Epidermal melanocyte (primary cell): ENCODE results near the gene MGAT4B.

ENCODE experiments used
- DNase-seq: peaks from one replicate; pipeline ENCODE4 v3.0.0; 2011; ENCODE audit warnings: low spot score; ENCODE audit not compliant: insufficient read length

The MGAT4B gene

DNA sequence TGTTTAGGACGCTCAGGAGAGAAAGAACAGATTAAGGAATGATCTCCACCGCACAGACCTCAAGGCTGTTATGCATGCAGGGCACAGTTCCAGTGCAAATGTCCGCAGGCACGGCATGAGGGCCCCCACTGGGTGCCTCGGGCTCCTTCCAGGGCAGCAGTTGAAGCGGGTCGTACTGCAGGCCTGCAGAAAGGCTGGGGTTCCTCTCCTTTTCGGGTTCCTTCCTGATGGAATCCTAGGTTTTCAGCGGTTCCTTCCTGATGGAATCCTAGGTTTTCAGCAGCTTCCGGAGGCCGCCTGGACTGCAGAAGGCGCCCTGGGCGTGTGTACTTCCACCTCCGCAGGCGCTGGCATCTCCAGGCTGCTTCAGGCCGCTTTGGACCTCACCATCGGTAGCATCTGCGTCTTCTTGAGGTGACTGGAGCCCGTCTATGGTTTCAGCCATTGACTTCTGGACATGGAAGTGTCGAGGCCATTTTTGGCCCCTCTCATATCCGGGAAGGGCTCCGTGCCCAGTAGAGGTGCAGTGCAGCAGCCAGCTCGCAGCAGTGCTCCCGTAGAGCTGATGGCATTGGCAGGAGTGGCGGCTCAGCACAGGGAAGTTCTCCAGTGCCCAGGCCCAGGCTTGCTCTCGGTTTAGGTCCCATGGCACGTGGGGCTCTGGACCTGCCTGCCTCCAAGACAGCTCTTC, 5.6 kb upstream of the MGAT4B start:
- DNase-seq: no peak

DNA sequence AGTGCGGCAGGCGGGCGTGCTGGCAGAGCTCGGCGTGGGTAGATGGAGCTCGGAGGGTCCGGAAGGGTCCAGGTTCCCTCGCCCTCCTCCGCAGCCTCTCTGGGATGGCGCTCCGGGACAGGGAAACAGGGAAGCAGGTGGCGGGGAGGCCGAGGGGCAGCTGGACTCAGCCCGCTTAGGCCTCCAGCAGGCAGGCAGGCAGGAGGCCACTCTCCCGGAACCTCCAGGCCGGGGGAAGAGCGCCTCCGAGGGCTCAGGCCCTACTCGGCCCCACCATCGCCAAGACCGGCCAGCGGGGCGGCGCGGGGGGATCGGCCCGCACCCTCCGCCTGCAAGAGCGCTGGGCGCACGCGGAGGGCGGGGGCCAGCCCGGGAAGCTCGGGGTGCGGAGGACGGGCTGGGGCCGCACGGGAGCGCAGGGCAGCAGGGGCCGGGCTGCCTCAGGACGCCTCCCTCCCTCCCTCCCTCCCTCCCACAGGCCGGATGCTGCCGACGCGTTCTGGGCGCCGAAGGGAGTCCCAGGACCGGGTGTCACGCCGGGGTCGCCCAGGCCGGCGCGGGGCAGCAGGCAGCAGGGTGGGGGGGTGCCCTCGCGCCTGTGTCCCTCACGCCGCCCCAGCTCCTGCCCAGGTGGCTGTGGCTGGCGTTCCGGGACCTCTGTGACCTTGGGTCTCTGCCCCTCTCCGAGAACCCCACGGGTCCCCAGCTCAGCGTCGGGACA, 977 bp downstream of the MGAT4B start:
- DNase-seq: peak; percentile 71

GRCh38 chr5:179805070-179805528, 1.6 kb downstream of the MGAT4B start:
- DNase-seq: no peak

DNA sequence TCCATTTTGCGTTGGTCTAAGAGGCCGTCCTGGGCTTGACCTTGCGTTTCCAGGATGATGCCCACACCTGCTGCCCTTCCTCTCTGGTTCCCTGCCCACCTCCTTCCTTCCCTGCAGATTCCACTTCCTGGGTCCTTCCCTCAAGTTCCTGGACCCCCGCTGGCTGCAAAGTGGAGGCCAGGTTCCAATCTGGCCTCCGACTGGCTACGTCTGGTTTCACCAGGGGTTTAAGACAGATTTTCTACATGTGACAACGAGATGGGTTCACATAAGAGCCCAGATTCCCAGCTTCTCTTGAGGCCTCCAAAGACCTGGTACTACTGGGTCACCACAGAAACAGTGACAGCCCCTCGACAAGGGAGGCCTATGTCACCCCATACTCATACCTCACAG, 2.1 kb downstream of the MGAT4B start:
- no peak for DNase-seq

- no peak for DNase-seq
Observed at GRCh38 chr5:179803651-179804554, 2.8 kb downstream of the MGAT4B start.

DNA sequence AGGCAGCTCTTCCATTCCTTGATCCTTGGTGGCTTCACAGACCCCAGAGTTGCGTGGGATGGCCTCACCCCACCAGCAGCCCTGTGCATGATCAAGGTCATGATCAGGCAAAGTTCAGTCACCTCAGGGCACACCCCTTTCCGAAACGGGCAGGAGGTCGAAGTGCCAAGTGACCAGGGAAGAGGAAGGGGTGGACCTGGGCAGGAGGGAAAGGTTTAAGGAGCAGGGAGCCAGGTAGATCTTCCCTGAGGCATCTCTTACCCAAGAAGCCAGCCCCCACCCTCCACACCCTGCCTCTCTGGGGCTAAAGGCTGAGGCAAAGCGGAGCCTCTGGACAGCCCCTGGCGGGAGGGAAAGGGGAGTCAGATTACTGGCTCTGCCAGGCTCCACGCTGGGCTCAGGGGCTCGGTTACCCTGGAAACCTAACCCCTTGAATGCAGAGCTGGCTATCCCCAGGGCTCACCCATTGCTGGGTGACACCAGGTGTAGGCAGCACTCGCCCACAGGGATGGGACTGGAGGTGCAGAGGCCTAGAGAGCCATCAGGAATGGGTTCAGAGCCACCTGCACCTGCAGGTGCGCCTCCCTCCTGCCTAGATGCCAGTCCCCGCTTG, 3.6 kb downstream of the MGAT4B start:
- no peak for DNase-seq

- no peak for DNase-seq
Observed at GRCh38 chr5:179802207-179802883, 4.3 kb downstream of the MGAT4B start.

DNA sequence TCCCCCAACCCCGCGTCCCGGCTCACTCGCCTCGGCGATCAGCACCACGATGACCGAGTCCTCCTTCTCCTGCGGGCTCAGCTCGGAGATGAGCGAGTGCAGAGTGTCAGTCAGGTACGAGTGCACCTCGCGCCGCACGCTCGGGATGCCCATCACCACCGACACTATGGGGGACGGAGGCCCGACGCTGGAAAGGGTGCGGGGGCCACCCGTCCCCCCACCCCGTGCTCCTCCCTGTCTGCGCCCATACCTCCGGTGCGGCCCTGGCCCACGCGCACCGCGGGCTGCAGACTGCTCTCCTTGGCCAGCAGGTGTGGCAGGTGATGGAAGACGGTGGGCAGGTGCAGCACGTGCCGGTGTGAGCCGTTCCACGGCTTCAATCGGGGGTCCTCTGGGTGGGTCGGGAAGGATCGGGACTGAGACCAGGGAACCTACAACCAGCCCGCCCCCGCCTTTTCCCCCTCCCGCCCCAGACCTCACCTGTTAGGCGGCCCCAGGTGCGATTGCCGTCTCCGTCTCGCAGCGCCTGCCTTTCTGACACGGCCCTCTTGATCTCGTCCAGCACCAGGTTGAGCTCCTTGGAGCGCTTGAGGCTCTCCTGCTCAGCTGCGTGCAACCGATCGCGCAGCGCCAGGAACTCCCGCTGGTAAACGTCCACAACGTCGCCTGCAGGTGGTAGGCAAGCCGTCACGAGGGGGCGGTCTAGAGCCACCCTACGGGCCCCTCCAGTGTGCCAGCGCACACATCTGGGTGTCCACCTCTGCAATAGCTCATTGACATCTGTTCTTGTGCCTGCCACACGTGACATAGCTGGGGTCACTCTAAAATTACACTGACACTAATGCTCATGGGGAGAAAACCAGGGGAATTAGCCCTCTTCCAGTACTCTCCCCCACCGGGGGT, 5.1 kb downstream of the MGAT4B start:
- DNase-seq: no peak

GRCh38 chr5:179800696-179801201, 5.9 kb downstream of the MGAT4B start:
- no peak for DNase-seq

DNA sequence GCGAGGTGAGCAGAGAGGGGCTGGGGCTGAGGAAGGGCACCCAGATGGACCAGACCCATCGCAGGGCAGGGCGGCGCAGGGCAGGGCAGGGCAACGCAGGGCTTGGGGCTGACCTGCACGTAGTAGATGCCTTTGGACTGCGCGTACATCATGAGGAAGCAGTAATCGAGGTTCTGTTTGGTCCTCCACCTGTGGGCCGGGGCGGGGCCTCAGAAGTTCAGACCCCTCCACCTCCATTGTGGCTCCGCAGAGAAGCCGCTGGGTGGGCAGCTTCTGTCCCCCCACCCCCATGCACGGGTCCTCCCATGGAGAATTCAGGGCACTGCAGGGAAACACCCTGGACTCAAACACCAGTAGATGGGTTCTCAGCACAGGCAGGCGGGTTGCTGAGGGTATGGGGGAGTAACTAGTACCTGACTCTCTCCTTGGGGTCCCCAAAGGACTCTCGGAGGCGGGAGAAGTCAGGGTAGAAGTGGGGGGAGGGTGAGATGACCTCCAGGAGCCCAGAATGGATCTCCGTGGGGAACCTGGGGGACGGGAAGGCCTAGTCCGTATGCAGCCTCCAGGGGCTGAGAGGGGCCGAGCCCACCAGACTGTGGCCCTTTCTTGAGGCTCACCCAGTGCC, 6.5 kb downstream of the MGAT4B start:
- no peak for DNase-seq

DNA sequence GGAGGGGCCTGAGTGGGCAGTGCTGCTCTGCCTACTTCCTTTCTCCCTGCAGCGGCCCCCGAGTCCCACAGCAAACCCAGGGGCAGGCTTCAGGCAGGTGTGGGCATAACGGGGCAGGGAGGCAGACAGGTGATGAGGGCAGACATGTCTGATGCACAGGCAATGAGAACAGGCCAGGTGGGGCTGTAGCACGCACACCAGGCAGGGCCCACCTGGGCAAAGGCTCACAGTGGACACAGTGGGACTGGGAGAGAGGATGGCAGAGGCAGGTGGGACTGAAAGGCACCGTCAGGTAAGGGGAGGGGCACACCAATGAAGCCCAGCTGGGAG, 7.1 kb downstream of the MGAT4B start:
- DNase-seq: no peak

GRCh38 chr5:179798771-179799643, 7.7 kb downstream of the MGAT4B start:
- no peak for DNase-seq

DNA sequence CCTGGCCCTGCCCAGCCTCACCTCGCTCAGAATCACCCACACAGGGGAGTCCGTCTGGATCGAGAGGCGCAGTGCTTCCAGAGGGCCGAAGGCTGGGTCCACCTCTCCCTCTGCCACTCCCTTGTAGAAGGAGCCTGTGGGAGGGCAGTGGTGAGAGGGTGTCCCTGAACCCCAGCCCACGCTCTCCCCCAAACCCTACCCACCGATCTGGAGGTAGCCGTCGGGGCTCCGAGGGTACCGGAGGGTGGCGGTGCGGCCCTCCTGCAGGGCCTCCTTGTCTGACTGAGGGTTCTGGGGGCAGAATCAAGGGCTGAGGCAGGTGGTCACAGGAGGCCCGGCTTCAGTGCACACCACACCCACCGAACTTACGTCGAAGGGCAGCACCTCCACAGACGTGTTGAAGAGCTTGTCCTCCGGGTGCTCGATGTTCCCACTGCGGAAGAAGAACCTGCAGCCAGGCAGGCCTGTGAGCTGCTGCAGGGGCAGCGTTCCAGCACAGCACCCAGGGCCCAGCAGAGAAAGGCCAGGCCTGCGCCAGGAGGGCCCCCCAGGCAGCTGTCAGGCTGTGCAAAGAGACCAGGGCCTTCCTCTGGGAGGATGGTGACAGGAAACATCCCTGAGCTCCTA, 8.4 kb downstream of the MGAT4B start:
- DNase-seq: no peak

GRCh38 chr5:179797741-179798140, 8.9 kb downstream of the MGAT4B start:
- DNase-seq: no peak

- DNase-seq: no peak
Observed at GRCh38 chr5:179796877-179797608, 9.6 kb downstream of the MGAT4B start.

- DNase-seq: peak; percentile 89
Observed at GRCh38 chr5:179795863-179796833, 10.5 kb downstream of the MGAT4B start.
